Left renal cortex interstitium (tissue), 4 donors: ENCODE results near the gene CDH22. TPM values are rescaled to one million over a fixed set of nuclear protein-coding genes. Genes with fewer than 3 reads are reported as not detected.

ENCODE experiments used
- DNase-seq, 4 donors: peaks; one replicate each; pipeline ENCODE4 v3.0.0-alpha.2; 2013; ENCODE audit warnings: low read depth in 4 of 4, low spot score in 2 of 4, missing footprints in 1 of 4
- polyA plus RNA-seq, 4 donors: library from polyadenylated mRNA; unstranded; fragments of 120-200 nt; gene quantifications; one replicate each; pipeline ENCODE4 v1.2.1, GENCODE V29; 2013; ENCODE audit not compliant: insufficient read length in 4 of 4

CDH22 gene
- polyA plus RNA-seq, 4 donors: 0.05 TPM; not detected in 2

DNA sequence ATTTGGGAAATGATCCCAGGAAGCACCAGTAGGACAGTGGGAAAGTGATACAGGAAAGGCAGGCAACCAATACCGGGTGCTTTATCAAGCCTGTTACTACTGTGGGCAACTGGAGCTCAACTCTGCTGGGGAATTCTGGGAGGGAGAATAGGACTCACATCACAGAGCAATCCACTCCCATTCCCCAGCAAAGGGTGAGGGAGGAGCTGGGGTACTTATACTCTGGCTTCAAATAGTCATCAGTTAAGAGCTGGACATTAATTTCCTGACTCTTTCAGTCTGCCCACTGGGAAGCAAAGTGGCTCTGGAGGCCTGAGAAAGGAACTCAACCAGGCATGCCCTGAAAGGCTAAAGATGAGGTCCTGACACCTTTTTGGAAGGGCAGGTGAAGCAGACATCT, 17.5 kb upstream of the CDH22 start:
- DNase-seq: no peak

DNA sequence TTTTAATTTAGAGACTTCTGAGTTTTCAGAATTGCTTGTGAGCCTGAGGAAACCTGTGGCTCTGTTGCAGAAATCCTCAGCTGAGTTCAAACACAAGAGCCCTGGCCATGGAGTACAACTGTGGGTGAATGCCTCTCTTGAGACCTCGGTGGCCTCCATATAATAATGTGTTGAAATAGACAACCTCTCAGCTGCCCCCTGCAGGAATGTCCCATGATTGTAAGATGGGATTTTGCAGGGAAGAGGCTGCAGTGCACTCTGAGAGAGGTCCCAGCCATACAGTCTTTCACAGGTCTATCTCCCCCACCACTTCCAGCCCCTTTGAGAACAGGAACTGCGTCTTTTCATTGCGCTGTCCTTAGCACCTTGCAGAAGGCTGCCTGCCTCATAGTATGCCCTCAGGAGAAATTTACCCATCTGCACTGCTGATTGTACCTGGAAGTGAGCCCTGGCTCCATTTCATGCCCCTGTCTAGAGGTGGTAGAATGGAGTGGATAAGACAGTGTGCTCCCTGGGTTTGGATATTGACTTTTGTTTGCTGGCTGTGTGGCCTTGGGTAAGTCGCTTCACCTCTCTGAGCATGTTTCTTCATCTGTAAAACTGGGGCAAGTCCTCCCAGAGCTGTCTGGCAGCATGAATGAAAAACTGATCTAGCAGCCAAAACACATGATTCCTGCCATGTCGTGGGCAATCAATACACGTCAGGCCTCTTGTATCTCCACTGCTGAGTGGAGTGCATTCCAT, 16.8 kb upstream of the CDH22 start:
- no peak for DNase-seq

DNA sequence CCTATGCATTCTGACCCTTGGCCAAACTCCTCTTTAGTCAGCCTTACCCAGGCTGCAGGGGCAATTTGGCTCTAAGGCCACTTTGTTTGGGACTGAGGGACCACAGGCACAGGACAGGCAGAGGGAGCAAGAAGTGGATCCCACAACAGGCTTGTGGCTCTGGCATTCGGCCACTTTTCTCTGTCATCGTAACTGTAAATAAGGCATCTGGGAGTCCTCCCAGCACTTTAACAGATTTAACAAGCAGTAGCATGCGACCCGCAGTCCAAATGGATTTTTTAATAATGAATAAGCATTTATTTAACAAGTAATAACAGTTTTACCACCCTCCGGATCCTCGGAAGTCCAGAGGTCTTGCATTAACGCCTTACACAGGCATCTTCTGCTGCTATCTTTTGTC, 16.1 kb upstream of the CDH22 start:
- DNase-seq: no peak

DNA sequence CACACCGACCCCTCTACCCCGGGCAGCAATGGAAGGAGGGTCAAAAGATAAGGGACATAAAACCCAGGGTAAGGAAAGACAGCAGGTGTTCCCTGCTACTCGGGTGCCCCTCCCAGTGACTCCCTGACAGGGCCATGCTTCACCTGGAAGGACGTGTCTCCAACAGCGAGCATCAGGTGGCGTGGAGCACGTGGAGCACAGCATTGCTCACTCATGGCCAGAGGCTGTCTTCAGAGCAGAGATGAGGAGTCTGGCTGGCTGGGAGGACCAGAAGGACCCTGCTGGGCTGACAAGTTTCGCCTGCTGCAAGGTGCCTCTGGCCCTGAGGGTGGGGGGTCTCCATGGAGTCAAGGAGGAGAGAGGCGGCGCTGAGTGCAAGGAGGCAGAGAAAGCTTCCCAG, 15.3 kb upstream of the CDH22 start:
- DNase-seq: no peak

DNA sequence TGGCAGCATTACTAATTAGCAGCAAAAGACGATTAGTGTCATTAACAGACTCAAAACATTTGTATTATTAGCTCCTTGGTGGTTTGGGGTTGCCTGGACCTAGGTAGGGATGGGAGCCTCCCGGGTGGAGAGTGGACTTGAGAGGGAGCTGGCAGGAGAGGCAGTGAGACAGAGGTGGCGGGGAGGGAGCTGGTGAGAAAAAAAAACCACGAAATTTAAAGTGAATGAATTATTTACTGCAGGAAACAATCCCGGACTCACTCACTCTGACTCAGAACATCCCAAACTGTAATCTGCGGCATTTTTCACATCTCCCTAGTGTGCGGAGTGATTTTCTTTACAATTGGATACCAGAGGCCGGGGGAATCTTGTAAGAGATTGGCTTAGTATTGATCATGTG, 14.3 kb upstream of the CDH22 start:
- DNase-seq: no peak

DNA sequence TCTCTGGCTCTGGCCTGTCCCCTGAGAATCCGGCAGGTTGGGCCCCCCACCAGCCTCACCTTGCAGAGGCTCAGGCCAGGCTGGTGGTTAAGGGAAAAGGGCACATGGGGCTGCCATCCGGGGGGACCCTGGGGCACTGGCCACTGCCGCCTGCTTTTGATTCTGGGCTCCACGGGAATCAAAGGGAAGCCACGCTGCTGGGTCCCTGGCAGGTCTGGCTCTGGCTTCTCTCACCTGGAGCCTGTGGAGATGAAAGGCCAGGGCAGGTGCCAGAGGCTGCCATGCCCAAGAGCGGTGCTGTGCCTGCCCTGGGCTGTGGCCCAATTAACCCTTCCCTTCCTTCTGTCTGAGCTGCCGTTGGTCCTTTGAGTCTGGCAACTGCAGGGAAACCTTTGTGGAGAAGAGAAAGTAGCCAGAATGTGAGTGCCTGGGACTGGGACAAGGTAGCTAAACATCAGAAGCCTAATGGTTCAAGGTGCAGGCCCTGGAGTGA, 9.4 kb upstream of the CDH22 start:
- DNase-seq: no peak

DNA sequence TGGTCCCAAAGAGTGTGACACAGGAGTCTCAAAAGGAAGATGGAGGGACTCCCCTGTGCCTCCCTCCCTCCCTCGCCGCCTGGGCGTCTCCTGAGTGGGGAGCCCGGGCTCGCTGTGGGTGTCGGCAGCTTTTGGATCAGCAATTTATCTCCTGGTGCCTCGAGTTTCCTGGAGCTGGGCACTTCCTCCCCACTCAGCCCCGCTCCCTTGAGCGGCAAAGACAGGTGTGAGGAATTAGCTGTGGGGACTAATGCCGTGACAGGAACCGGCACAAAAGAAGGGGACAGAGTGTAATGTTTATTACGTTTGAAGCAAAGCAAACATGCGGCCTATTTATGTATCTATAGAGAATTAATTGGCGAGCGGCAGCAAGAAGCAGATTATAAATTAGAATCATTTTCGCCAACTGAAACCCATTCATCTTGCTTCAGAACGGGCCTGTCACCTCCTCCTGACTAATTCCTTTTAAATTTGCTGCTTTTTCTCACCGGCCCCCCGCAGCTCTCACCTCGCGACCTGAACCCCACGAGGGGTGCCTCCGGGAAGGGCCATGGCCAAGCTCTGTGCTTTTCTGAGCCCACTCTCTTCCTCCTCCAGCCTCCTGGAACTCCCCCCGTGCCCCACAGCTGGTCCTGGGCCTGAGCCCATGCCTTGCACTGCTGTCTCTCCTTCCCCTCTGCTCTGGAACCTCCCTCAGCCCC, 8.8 kb upstream of the CDH22 start:
- DNase-seq: no peak

DNA sequence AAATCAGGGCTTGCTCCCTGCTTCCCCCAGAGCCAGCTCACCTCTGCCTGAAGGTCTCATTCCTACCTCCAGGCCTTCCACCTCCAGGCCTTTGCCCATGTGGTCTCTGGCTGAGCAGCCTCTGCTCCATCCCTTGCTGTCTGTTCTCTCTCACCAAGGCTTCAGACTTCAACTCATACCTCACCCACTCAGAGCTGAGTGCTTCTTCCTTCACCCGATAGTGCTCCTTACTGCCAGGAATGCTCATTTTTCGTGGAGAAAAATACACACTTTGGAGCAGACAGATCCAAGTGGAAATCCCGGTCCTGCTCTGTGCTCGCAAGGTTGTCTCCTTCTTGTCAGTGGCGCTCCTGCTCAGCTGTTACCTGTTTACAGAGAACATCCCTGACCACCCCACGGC, 7.0 kb upstream of the CDH22 start:
- no peak for DNase-seq

DNA sequence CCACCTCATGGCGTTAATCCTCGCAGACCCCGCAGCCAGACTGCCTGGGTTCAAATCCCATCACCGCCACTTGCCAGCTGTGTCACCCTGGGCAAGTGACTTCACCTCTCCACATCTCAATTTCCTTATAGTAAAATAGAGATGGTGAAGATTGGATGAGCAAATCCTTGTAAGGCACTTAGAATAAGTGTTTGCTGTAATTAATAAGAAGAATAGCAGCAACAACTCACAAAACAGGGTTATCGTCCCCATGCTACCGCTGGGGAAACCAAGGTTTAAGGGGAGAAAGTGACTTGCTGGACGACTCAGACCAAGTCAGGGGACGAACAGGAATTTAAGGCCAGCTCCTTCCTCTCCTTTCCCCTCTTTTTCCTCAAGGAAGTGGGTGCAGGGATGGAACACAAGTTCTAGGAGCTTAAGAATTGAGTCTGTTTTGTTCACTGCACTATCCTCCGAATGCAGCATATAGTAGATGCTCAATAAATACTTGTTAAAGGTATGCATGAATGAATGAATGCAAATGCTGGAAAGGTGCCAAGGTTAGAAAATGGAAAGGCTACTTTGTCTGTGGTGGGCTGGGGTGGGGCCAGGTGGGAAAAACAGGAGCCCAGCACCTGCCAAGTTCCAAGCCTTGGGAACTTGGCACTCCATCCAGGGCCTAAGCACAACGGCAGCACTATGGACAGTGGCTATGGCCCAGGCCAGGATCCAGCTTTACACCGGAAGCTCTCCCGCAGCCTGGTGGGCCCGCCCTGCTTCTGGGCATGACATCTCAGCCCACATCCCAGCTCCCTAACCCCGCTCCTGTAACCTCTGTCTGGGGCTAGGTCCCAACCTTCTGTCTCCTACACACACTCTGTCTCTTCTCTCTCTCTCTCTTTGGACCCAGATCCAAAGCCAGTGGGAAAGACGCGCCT, 4.9 kb upstream of the CDH22 start:
- no peak for DNase-seq

DNA sequence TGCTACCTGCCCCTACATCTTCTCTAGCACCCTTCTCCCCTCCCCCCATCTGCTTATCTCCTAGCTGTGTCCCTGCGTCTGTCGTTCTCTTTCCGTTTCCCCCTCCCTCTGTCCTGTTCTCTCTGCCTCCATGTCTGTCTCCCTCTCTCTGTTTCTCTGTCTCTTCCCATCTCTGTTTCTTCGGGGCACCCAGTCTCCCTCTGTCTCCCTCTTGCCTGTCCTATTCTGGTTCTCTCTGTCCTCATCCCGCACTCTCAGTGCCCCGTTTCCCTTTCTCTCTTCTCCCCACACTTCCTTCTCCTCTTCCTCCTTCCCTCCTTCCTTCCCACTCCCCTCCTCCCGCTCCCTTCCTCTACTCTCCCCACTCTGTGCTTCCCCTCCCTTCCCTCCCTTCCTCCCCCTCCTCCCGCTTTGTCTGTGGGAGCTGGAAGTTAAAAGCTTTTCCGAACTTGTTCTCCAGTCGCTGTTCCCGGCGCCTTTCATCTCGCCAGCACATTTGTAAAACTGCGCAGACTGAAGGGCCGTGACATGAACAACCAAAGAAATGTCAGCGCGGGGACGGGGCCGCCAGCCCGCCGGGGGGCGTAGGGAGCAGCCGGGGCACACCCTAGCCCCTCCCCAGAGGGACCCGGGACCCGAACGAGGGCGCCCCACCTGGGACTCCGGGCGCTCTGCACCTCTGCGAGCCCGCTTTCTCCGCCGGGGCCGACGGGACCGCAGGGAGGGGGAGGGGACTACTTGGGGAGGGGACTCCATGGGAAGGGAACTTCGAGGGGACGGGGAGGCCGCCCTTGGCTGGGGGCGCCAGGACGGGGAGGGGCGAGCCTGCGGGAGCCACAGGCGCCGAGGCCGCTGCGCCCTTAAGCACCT, 4.0 kb upstream of the CDH22 start:
- DNase-seq: no peak

DNA sequence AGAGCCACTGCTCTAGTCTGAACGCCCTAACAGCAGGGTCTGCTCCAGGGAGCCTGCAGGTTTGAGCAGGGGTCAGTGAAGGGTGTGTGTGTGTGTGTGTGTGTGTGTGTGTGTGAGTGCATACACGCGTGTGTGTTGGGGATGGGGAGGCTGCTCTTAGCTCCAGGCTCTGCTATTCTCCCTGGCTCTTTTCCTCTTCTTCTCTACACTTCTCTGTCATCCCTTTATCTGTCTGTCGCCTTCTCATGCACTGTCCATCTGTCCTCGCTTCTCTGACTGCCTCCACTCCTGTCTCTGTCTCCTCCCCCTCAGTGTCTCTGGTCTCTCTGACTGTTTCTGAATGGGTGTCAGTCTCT, 3.4 kb upstream of the CDH22 start:
- no peak for DNase-seq

DNA sequence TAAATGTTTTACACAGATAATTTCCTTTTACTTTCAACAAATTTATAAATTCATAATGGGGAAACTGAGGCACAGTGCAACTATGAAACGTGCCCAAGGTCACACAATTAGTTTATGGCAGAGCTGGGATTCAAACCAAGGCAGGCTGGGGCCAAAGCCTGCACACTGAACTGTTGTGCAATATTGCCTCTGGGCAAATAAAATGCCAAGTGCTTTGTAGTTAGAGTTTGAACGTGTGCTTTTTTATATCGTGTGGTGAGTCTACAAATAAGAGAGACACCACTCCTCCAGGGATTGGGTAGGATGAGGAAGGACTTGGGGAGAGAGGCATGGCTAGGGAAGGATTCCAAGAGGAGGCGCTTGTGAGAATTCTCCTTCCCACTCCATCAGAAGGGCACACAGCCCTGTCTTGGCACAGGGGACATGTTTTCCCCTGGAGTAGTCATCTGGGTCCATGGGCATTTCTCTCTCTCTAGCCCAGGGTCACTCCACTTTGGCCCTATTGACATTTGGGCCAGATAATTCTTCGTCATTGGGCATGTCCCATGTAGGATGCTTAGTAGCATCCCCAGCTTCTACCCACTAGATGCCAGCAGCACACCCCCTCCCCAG, 2.8 kb upstream of the CDH22 start:
- DNase-seq: no peak

DNA sequence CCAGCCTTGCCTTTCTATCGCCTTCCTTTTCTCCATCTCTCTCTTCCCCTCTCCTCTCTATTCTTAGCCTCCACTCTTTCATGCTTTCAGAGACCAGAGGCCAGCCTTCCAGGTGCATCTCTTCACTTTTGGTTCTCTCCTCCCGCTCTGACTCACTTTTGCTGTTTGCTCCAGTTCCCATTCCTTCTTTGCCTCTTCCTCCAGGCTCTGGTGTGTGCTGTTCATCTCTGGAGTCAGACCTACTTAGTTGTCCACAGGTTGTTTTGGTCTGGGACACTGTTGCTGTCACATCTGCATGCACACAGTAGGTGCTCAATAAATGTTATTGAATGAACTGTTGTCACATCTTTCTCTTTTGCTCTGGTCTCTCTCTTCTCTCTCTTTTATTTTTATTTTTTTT, 1.6 kb upstream of the CDH22 start:
- no peak for DNase-seq

DNA sequence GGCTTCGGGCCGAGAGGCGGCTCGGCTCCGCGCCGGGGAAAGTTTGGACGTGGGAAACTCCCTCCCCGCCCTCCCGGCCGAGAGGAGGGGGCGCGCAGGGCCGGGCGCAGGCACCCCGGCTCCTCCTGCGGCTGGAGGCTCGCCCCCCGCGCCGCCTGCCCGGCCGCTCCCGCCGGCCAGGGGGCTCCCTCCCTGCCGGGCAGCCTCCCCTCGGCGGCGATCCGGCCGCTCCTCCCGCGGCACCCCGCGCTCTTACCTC, 370 bp downstream of the CDH22 start:
- DNase-seq: no peak

DNA sequence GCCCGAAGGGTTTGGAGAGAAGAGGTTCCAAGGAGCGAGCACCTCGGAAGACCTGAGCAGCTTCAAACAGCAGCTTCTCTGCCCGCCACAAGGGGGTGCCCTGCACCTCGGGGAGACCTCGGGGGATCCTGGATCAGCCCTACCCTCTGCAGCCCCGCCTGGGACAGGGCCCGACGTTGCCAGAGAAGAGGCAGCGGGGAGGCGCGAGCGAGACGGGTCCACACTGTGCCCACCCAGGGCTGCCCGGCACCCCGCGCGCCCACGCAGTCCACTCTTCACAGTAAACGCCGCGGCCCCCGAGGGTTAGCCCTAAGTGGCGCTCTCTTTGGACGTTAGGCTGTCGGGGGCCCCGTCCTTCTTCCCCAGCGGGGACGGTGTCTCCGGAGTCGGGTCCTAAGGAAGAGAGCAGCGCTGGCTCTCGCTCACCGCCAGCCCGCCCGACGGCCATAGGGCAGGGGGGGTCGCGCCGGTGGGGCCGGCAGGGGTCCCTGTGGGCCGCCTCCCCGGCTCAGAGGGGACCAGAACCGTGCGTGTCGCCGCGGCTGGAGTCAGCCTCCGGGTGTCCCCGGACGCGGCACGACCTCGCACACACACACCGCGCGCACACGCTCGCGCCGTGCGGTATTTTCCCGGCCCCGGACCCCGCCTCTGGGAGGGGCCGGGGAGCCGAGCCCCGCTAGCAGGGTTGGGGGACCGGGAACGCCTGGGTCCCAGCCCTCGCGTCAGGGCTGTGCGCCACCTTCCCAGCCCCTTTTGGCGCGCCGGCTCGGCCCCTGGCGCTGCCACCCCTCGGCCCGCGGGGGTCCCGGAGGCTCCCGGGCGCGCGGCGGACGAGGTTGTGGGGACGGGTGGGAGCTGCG, 929 bp downstream of the CDH22 start:
- DNase-seq: no peak

DNA sequence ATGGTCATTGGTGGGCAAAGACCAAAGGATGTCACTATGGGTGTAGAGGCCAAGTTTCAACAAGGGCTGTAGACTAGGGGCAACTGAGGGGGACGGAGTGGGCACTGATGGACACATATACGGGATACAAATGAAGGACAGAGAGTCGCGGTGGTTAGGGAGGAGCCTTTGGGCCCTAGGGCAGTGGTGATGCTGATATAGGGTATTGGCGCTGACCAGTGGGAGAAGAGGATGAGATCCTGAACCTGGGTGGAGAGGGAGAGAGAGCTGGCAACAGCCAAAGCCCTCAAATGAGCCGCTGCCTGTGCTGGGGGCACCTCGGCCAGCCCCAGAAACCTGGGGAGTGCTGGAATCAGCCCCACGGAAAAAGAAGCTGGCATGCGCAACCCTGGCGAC, 1.6 kb downstream of the CDH22 start:
- no peak for DNase-seq

DNA sequence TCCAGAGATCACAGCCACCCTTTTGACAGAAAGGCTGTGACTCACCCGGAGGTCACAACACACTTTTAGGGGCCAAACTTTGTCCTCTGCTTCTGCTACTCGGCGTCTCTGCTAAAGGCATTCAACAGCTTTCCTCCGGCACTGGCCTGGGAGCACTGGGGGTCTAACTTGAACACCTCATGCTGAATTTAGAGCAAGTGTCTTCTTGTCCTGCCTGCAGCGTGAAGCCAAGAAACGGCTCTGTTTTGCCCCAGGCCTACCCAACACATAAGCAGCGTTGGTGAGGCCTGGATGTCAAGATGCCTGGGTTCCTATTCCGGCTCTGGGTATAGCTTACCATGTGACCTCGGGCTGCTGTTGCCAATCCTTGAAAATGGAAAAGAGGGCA, 2.3 kb downstream of the CDH22 start:
- no peak for DNase-seq

DNA sequence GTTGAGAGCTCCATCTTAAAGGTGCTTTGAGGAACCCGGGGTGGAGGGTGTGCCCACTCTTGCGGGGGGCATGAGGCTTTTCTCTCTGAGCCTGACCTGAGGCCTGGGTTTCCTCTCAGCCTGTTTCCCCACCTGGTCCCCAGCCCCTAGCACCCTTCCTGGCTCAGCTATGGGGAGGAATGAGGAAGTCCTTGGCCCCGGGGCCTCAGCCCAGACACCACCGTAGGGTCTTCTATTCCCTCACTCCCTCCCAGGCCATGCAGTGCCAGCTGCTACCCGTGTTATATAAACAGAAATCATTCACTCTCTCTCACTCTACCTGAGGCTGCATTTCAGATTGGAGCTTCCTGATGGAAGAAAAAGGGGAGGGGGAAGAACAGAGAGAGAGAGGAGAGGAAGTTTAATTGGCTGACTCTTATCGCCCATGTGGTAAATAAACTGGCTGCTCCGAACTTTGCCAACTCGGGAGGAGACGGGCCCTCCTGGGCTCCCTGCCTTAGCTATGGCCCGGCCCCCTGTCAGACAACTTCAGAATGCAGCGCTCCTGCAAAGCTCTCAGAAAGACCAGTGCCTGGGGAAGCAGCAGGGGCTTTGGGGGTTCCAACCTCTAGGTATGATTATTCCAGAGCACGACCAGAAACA, 2.8 kb downstream of the CDH22 start:
- DNase-seq: no peak

DNA sequence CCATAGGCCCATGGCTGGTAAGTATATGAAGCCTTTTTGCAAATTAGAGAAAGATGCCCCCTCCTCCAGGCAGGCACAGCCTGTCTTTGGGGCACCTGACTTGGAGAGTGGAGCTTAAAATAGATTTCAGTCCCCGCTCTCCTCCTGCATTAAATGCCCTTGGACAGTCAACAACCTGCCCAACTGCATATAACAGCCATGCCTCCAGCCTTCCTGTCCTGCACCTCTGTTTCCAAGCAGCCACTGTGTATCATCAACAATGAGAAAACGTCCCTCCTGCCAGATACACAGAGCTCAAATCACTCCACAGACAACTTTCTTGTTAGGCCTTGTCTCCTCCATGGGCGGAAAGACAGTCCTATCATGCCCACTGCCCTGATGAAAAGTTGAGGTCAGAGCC, 3.4 kb downstream of the CDH22 start:
- DNase-seq: no peak
